A549 (cell line): ENCODE data around the gene UBQLN4. TPM values are rescaled to one million over a fixed set of nuclear protein-coding genes. Genes with fewer than 3 reads are reported as not detected.

Source experiments
- ATAC-seq, 2 experiments: fragments of 200-7000 bp in 1 of 2; fragments of >200 bp in 1 of 2; cut with Nextera tagmentation in 1 of 2; cut with Tn5 transposase in 1 of 2; 3 replicates each; pipeline versions ENCODE4 v1.8.0 to v1.9.1; 2018 to 2020; ENCODE audit warnings: mild to moderate bottlenecking in 1 of 2, moderate library complexity in 1 of 2
- CTCF ChIA-PET: fragments of 300-600 bp; sonication (Branson Sonifier 250); formaldehyde crosslinking; extraction: SDS; loops from one replicate; lab custom pipeline; 2021; ENCODE audit warnings: antibody characterized with exemption, inconsistent platforms; lab: Yijun Ruan, JAX
- POLR2A ChIA-PET: fragments of 350-600 bp; formaldehyde crosslinking; extraction: SDS; loops from one replicate; lab custom pipeline; 2021; ENCODE audit warnings: antibody characterized with exemption, inconsistent platforms; lab: Yijun Ruan, JAX
- DNase-seq, 2 experiments: peaks; one replicate each; pipeline versions ENCODE4 v3.0.0 to v3.0.0-alpha.2; 2011 to 2016; ENCODE audit warnings: low read depth in 1 of 2, low spot score in 1 of 2
- FAIRE-seq: peaks from 2 replicates; lab custom pipeline; 2011; peaks lifted over from hg19 to GRCh38; lab: Jason Lieb, UNC
- H3K27ac ChIP-seq, 2 experiments: fragments of >200 bp; sonication (Bioruptor Twin); formaldehyde crosslinking; 3 replicates each; pipeline ENCODE4 v1.5.1; 2016 to 2017
- H3K4me1 ChIP-seq: fragments of >200 bp; sonication (Bioruptor Twin); formaldehyde crosslinking; 3 replicates; pipeline ENCODE4 v1.6.1; 2016
- H3K4me2 ChIP-seq: fragments of >200 bp; sonication (Bioruptor Twin); formaldehyde crosslinking; 3 replicates; pipeline ENCODE4 v1.6.1; 2016
- H3K4me3 ChIP-seq: fragments of >200 bp; sonication (Bioruptor Twin); formaldehyde crosslinking; 3 replicates; pipeline ENCODE4 v1.5.1; 2016
- H3K9me3 ChIP-seq: fragments of >200 bp; sonication (Bioruptor Twin); formaldehyde crosslinking; 3 replicates; pipeline ENCODE4 v1.6.1; 2016
- BHLHE40 ChIP-seq: IDR thresholded peaks from 2 replicates; pipeline ENCODE4 v1.6.1; 2012; ENCODE audit warnings: low read depth, low read length, inconsistent platforms
- CEBPB ChIP-seq, 2 experiments: fragments of >200 bp in 1 of 2; sonication (Bioruptor Twin) in 1 of 2; formaldehyde crosslinking in 1 of 2; IDR thresholded peaks; 2 replicates each; pipeline ENCODE4 v1.6.1; 2012 to 2016
- CHD2 ChIP-seq: fragments of 150-350 bp; IDR thresholded peaks from 2 replicates; pipeline ENCODE4 v1.6.1; 2014; ENCODE audit warnings: low read length; ENCODE audit not compliant: partially characterized antibody
- ESRRA ChIP-seq: fragments of 150-350 bp; IDR thresholded peaks from 2 replicates; pipeline ENCODE4 v1.6.1; 2014; ENCODE audit warnings: mild to moderate bottlenecking, low read length, borderline replicate concordance
- FOSB ChIP-seq: fragments of 250-450 bp; sonication (Bioruptor Pico); IDR thresholded peaks from 2 replicates; pipeline ENCODE4 v1.5.0; 2020; ENCODE audit warnings: mild to moderate bottlenecking, moderate library complexity
- HEYL ChIP-seq: fragments of 250-450 bp; sonication (Bioruptor Pico); IDR thresholded peaks from 2 replicates; pipeline ENCODE4 v1.8.0; 2021; ENCODE audit warnings: mild to moderate bottlenecking, moderate library complexity
- HOXB13 ChIP-seq: fragments of 250-450 bp; sonication (Bioruptor Pico); IDR thresholded peaks from 2 replicates; pipeline ENCODE4 v1.5.0; 2020; ENCODE audit warnings: low read depth, mild to moderate bottlenecking, moderate library complexity
- JUNB ChIP-seq: fragments of >200 bp; sonication (Bioruptor Twin); formaldehyde crosslinking; IDR thresholded peaks from 2 replicates; pipeline ENCODE4 v1.6.1; 2016
- KDM5A ChIP-seq: fragments of 200-600 bp; sonication (generic); IDR thresholded peaks from 2 replicates; pipeline ENCODE4 v1.6.1; 2016; ENCODE audit warnings: antibody characterized with exemption, mild to moderate bottlenecking
- MAFK ChIP-seq: fragments of 450-650 bp; IDR thresholded peaks from 2 replicates; pipeline ENCODE4 v1.6.1; 2014; ENCODE audit not compliant: partially characterized antibody
- NFE2L2 ChIP-seq: fragments of 150-350 bp; conservative IDR thresholded peaks from 2 replicates; pipeline ENCODE4 v1.6.1; 2014; ENCODE audit warnings: low read length
- NPAS2 ChIP-seq: fragments of 250-450 bp; sonication (Bioruptor Pico); IDR thresholded peaks from 2 replicates; pipeline ENCODE4 v1.8.0; 2022; ENCODE audit warnings: mild to moderate bottlenecking, moderate library complexity, borderline replicate concordance
- POLR2A ChIP-seq: IDR thresholded peaks from 2 replicates; pipeline ENCODE4 v1.6.1; 2012; ENCODE audit warnings: mild to moderate bottlenecking, low read length
- RCOR1 ChIP-seq: fragments of 150-350 bp; IDR thresholded peaks from 2 replicates; pipeline ENCODE4 v1.6.1; 2014; ENCODE audit warnings: antibody characterized with exemption, low read length, low read depth
- RFX5 ChIP-seq: fragments of 450-650 bp; IDR thresholded peaks from 2 replicates; pipeline ENCODE4 v1.7.1; 2014; ENCODE audit warnings: antibody characterized with exemption, mild to moderate bottlenecking, moderate library complexity
- RNF2 ChIP-seq: fragments of 200-600 bp; sonication (generic); IDR thresholded peaks from 2 replicates; pipeline ENCODE4 v1.6.1; 2016; ENCODE audit warnings: low read depth, mild to moderate bottlenecking, antibody characterized with exemption, moderate library complexity, borderline replicate concordance
- SREBF2 ChIP-seq: fragments of 450-650 bp; IDR thresholded peaks from 2 replicates; pipeline ENCODE4 v1.6.1; 2014; ENCODE audit warnings: mild to moderate bottlenecking, moderate library complexity
- TFCP2L1 ChIP-seq: fragments of 250-450 bp; sonication (Bioruptor Pico); IDR thresholded peaks from 2 replicates; pipeline ENCODE4 v1.5.0; 2021; ENCODE audit warnings: mild to moderate bottlenecking
- ZC3H11A ChIP-seq: fragments of 450-650 bp; IDR thresholded peaks from 2 replicates; pipeline ENCODE4 v1.6.1; 2014; ENCODE audit warnings: antibody characterized with exemption, mild to moderate bottlenecking
- ZFP36 ChIP-seq: fragments of 450-650 bp; IDR thresholded peaks from 2 replicates; pipeline ENCODE4 v1.6.1; 2014; ENCODE audit warnings: borderline replicate concordance; ENCODE audit not compliant: partially characterized antibody
- ZSCAN20 ChIP-seq: fragments of 250-450 bp; sonication (Bioruptor Pico); IDR thresholded peaks from 2 replicates; pipeline ENCODE4 v1.8.0; 2022; ENCODE audit warnings: mild to moderate bottlenecking, moderate library complexity
- WGBS: methylation state at CpG from one replicate; pipeline ENCODE4 v1.1.6; 2017; ENCODE audit errors: missing lambda C conversion rate; 5-methylcytosine and 5-hydroxymethylcytosine counted together
- polyA plus RNA-seq, 4 experiments: library from polyadenylated mRNA; depleted of rRNA in 3 of 4; stranded (reverse); fragments of >200 nt; fragmentation: RNase III in 1 of 4; extraction: RNeasy Plus Mini Kit Qiagen cat#74134 plus additional on column Dnase treatment in 1 of 4; gene quantifications; 2 replicates in 3 of 4; 3 replicates in 1 of 4; pipeline ENCODE4 v1.2.3, GENCODE V29; 2011 to 2017
- TF ChIP-seq, protein P1 (sequence below): fragments of 250-450 bp; sonication (Bioruptor Pico); IDR thresholded peaks from 2 replicates; pipeline ENCODE4 v1.5.0; 2020; ENCODE audit warnings: low read depth, mild to moderate bottlenecking, moderate library complexity
- TF ChIP-seq, protein P2 (sequence below): fragments of >200 bp; sonication (Bioruptor Twin); formaldehyde crosslinking; IDR thresholded peaks from 2 replicates; pipeline ENCODE4 v1.6.1; 2016
- TF ChIP-seq, protein P3 (sequence below): IDR thresholded peaks from 2 replicates; pipeline ENCODE4 v1.6.1; 2012; ENCODE audit warnings: low read depth, borderline replicate concordance
- TF ChIP-seq, protein P4 (sequence below): IDR thresholded peaks from 2 replicates; pipeline ENCODE4 v1.6.1; 2012
- TF ChIP-seq, protein P5 (sequence below): fragments of >200 bp; sonication (Bioruptor Twin); formaldehyde crosslinking; IDR thresholded peaks from 3 replicates; pipeline ENCODE4 v1.6.1; 2016

The UBQLN4 gene
- polyA plus RNA-seq, 2 of the 4 experiments (the other 2 are of a cell fraction), result 38.2 to 42.0 TPM

DNA sequence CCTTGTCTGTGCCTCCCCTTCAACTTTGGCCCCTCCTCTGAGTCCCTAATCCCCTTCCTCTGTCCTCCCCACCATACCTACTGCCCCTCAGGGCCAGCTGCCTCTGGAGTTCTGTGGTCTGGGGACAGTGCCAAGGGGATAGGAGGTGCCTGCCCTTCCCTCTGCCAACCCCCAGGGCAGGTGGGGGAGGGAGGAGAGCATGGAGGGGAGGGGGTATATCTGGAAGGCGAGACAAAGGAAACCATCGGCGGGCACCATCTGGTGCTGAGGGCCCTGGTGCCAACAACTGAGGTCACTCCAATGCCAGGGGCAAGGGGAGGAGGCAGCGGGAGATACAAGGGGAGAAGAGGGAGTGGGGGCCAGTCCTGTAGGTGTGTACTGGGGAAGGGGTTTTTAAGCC lies 16.9 kb upstream of the UBQLN4 start:
- peak overlapping the region in 1 of 2 experiments; percentile 21; a peak in 2 of 6 replicates for H3K27ac ChIP-seq
- TF ChIP-seq NPAS2 (CRISPR knock-in tag) (no peak), ZFP36 (no peak), RCOR1 (no peak), SREBF2 (no peak), TFCP2L1 (no peak), CEBPB (IDR thresholded peaks at IDR 0.05) (no peak), MAFK (no peak), ZC3H11A (no peak), HOXB13 (CRISPR knock-in tag) (no peak), CHD2 (no peak), POLR2A (no peak), BHLHE40 (no peak), ESRRA (no peak)
- TF ChIP-seq, protein P1, sequence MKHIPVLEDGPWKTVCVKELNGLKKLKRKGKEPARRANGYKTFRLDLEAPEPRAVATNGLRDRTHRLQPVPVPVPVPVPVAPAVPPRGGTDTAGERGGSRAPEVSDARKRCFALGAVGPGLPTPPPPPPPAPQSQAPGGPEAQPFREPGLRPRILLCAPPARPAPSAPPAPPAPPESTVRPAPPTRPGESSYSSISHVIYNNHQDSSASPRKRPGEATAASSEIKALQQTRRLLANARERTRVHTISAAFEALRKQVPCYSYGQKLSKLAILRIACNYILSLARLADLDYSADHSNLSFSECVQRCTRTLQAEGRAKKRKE, result no peak
- TF ChIP-seq, protein P2, sequence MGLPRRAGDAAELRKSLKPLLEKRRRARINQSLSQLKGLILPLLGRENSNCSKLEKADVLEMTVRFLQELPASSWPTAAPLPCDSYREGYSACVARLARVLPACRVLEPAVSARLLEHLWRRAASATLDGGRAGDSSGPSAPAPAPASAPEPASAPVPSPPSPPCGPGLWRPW, result no peak
- TF ChIP-seq, all 56 proteins: peak for 0
- DNase-seq (no peak), FAIRE-seq (no peak), ATAC-seq (no peak)
- no peak overlapping the region for H3K4me2 ChIP-seq
- H3K4me1 ChIP-seq, result no peaks in the 10 kb centered on the region; the same call in 2 of the 3 replicates
- H3K9me3 ChIP-seq, result no peaks in the 10 kb centered on the region
- CTCF ChIA-PET, result interaction anchor here (1.7 to 2.3 kb wide), 2 partner anchors 133 to 154 kb away, joined by 4 to 10 read pairs; no protein-coding TSS in a partner anchor
- POLR2A ChIA-PET, result no interaction called here
- no peak overlapping the region for H3K4me3 ChIP-seq
- whole genome bisulfite sequencing, result 81% methylated on average over 4 of the region's 4 CpGs

DNA sequence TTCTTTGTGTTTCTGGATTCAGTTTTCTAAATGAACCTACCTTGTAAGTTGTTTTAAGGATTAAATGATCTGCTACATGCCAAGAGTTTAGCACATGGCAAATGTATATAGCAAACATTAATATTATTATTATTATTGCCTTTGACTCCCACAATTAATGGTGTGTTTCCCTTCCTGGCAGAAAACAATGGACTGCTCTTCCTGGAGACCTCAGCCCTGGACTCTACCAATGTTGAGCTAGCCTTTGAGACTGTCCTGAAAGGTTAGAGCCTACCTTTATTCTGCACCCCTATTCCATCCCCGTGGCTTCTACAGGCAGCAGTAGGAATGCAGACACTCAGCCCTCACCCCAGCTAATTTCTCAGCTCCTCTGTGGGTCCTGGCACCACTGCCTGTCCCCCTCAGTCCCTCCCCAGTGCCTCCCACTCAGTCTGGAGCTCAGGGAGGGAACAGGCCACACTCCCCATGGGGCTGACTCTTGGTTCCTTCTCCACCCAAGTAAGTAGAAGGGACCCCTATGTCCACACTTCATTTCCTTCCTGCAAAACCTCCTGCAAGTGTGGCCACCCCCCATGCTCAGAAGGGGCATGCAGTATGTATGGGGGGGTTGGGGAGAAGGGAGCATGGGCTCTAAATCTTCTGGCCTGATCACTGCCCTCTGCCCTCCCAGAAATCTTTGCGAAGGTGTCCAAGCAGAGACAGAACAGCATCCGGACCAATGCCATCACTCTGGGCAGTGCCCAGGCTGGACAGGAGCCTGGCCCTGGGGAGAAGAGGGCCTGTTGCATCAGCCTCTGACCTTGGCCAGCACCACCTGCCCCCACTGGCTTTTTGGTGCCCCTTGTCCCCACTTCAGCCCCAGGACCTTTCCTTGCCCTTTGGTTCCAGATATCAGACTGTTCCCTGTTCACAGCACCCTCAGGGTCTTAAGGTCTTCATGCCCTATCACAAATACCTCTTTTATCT lies 16.2 kb upstream of the UBQLN4 start:
- FAIRE-seq, result no peak
- Histone ChIP-seq H3K27ac (peak overlapping the region in 1 of 2 experiments; percentile 21; a peak in 2 of 6 replicates), H3K4me2 (no peak overlapping the region), H3K4me1 (no peaks in the 10 kb centered on the region; the same call in 2 of the 3 replicates), H3K4me3 (no peak overlapping the region), H3K9me3 (no peaks in the 10 kb centered on the region)
- TF ChIP-seq, protein P3, sequence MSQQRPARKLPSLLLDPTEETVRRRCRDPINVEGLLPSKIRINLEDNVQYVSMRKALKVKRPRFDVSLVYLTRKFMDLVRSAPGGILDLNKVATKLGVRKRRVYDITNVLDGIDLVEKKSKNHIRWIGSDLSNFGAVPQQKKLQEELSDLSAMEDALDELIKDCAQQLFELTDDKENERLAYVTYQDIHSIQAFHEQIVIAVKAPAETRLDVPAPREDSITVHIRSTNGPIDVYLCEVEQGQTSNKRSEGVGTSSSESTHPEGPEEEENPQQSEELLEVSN, result no peak
- no peak for ATAC-seq
- POLR2A ChIA-PET, result no interaction called here
- CTCF ChIA-PET, result interaction anchor here (0.6 to 2.3 kb wide), 6 partner anchors 16 to 132 kb away, joined by 3 to 10 read pairs (median 3); partner anchors contain the start of gene LAMTOR2
- DNase-seq, result no peak
- WGBS, result 78% methylated on average over 3 of the region's 3 CpGs

DNA sequence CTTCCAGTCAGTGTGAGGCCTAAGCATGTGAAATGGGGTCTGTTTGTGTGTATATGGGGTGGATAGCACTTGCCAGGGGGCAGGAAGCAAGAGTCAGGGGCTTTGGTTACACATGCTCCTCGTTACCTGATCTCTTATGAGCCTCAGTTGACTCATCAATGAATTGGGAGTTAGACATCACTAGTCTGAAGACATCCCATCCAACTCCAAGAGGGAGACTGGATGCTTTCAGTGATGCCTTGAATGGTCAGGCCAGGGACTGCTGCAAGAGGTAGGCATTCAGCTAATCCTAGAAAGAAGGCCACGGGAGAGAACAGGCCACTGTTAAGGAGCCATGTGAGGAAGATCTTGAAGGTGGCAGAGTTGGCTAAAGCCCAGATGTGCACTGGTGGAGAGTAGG lies 13.7 kb upstream of the UBQLN4 start:
- no peak overlapping the region for H3K4me3 ChIP-seq
- ATAC-seq, result no peak
- POLR2A ChIA-PET, result no interaction called here
- CTCF ChIA-PET, result interaction anchor here (0.8 to 4.1 kb wide), 27 partner anchors 8 to 311 kb away, joined by 3 to 34 read pairs (median 8); partner anchors contain the start of genes KHDC4 and UBQLN4
- H3K27ac ChIP-seq, result no peak overlapping the region
- no peaks in the 10 kb centered on the region; the same call in 2 of the 3 replicates for H3K4me1 ChIP-seq
- no peaks in the 10 kb centered on the region for H3K9me3 ChIP-seq
- WGBS, result 25% methylated on average over 2 of the region's 2 CpGs
- TF ChIP-seq FOSB (CRISPR knock-in tag) (no peak), ZC3H11A (no peak), KDM5A (no peak), ZFP36 (no peak), RFX5 (no peak), HEYL (CRISPR knock-in tag) (no peak), JUNB (no peak), ZSCAN20 (CRISPR knock-in tag) (no peak), NFE2L2 (no peak), RNF2 (no peak), ESRRA (no peak)
- TF ChIP-seq, protein P4, sequence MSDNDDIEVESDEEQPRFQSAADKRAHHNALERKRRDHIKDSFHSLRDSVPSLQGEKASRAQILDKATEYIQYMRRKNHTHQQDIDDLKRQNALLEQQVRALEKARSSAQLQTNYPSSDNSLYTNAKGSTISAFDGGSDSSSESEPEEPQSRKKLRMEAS, result no peak
- TF ChIP-seq, protein P5, sequence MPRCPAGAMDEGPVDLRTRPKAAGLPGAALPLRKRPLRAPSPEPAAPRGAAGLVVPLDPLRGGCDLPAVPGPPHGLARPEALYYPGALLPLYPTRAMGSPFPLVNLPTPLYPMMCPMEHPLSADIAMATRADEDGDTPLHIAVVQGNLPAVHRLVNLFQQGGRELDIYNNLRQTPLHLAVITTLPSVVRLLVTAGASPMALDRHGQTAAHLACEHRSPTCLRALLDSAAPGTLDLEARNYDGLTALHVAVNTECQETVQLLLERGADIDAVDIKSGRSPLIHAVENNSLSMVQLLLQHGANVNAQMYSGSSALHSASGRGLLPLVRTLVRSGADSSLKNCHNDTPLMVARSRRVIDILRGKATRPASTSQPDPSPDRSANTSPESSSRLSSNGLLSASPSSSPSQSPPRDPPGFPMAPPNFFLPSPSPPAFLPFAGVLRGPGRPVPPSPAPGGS, result no peak
- TF ChIP-seq, protein P1, result no peak
- TF ChIP-seq, protein P2, result no peak
- no peak for FAIRE-seq
- H3K4me2 ChIP-seq, result no peak overlapping the region
- DNase-seq, result no peak
